OCI-LY3 (cell line): ENCODE data around the gene NEK10.

Experiments used
- H2AFZ ChIP-seq: fragments of 200-600, 300-600 bp; shearing (Covaris generic); 2 replicates; pipeline ENCODE4 v1.6.0; 2014; ENCODE audit warnings: antibody characterized with exemption, low read depth, low read length
- H3K27ac ChIP-seq: fragments of 200-600, 300-600 bp; sonication (generic); 2 replicates; pipeline ENCODE4 v1.5.1; 2014; ENCODE audit warnings: mild to moderate bottlenecking, low read length, moderate library complexity, mixed read lengths
- H3K27me3 ChIP-seq: fragments of 200-600, 300-600 bp; sonication (generic); 2 replicates; pipeline ENCODE4 v1.6.1; 2014; ENCODE audit warnings: low read depth, low read length, mixed read lengths
- H3K36me3 ChIP-seq: fragments of 200-600, 300-600 bp; sonication (generic); replicated peaks from 2 replicates; pipeline ENCODE3; 2014; ENCODE audit warnings: low read depth, low read length, mixed read lengths
- H3K4me1 ChIP-seq: fragments of 300-600, 200-600 bp; sonication (generic); 2 replicates; pipeline ENCODE4 v1.6.1; 2014; ENCODE audit warnings: low read length, mixed read lengths
- H3K4me2 ChIP-seq: fragments of 200-600, 300-600 bp; sonication (generic); 2 replicates; pipeline ENCODE4 v1.6.1; 2014; ENCODE audit warnings: low read length, mixed read lengths
- H3K4me3 ChIP-seq: fragments of 300-600, 200-600 bp; sonication (generic); 2 replicates; pipeline ENCODE4 v1.5.1; 2014; ENCODE audit warnings: antibody characterized with exemption, mild to moderate bottlenecking, low read length, moderate library complexity
- H3K79me2 ChIP-seq: fragments of 300-600, 200-600 bp; shearing (Covaris generic); 2 replicates; pipeline ENCODE4 v1.6.1; 2014; ENCODE audit warnings: mild to moderate bottlenecking, low read length, mixed read lengths
- H3K9ac ChIP-seq: fragments of 300-600, 200-600 bp; shearing (Covaris generic); 2 replicates; pipeline ENCODE4 v1.6.0; 2014; ENCODE audit warnings: mild to moderate bottlenecking, low read length, moderate library complexity
- H3K9me3 ChIP-seq: fragments of 200-600, 300-600 bp; shearing (Covaris generic); 2 replicates; pipeline ENCODE4 v1.6.1; 2014; ENCODE audit warnings: low read length, mixed read lengths; ENCODE audit not compliant: insufficient read depth
- H4K20me1 ChIP-seq: fragments of 200-600, 300-600 bp; sonication (generic); 2 replicates; pipeline ENCODE4 v1.6.1; 2016; ENCODE audit warnings: low read length, mixed read lengths; ENCODE audit not compliant: insufficient read depth
- CTCF ChIP-seq: fragments of 200-600, 300-600 bp; sonication (generic); IDR thresholded peaks from 2 replicates; pipeline ENCODE4 v1.5.1; 2014; ENCODE audit warnings: antibody characterized with exemption, low read length, low read depth
- EZH2phosphoT487 ChIP-seq: fragments of 200-600 bp; shearing (Covaris generic); IDR thresholded peaks from 2 replicates; pipeline ENCODE4 v1.6.1; 2018; ENCODE audit warnings: antibody characterized with exemption, mixed run types, low read depth

The NEK10 gene

GRCh38 chr3:27072810-27073651 lies 296.2 kb downstream of the NEK10 start:
- H3K9me3 ChIP-seq = no peaks in the 10 kb centered on the region
- peaks cover 17% of the 10 kb centered on the region for H3K4me1 ChIP-seq
- H2AFZ ChIP-seq = no peak overlapping the region
- no peaks in the 10 kb centered on the region for H4K20me1 ChIP-seq
- H3K27ac ChIP-seq = no peak overlapping the region
- H3K36me3 ChIP-seq = no peaks in the 10 kb centered on the region
- no peak overlapping the region for H3K9ac ChIP-seq
- no peaks in the 10 kb centered on the region for H3K79me2 ChIP-seq
- no peak overlapping the region for H3K4me2 ChIP-seq
- TF ChIP-seq CTCF = no peak
- TF ChIP-seq EZH2phosphoT487 = no peak
- H3K27me3 ChIP-seq = no peaks in the 10 kb centered on the region
- no peak overlapping the region for H3K4me3 ChIP-seq

- no peak for TF ChIP-seq CTCF
- no peak for TF ChIP-seq EZH2phosphoT487
- H3K36me3 ChIP-seq = no peaks in the 10 kb centered on the region
- H3K9me3 ChIP-seq = no peaks in the 10 kb centered on the region
- no peak overlapping the region for H3K4me3 ChIP-seq
- H2AFZ ChIP-seq = no peak overlapping the region
- no peak overlapping the region for H3K4me2 ChIP-seq
- H3K79me2 ChIP-seq = no peaks in the 10 kb centered on the region
- H3K9ac ChIP-seq = no peak overlapping the region
- H3K27ac ChIP-seq = no peak overlapping the region
- no peaks in the 10 kb centered on the region for H3K4me1 ChIP-seq
- H3K27me3 ChIP-seq = no peaks in the 10 kb centered on the region
- H4K20me1 ChIP-seq = no peaks in the 10 kb centered on the region
Observed at GRCh38 chr3:27060336-27060735, 308.8 kb downstream of the NEK10 start.
